ENCODE measurements around the gene DAPK2. TPM values are rescaled to one million over a fixed set of nuclear protein-coding genes. Genes with fewer than 3 reads are reported as not detected.

The DAPK2 gene
- total RNA-seq, 1 experiment from 2014 or later = 2.3 TPM

GRCh38 chr15:63887630-63888029 is 158.7 kb downstream of the DAPK2 start (continued):
- TF ChIP-seq ZNF281 (CRISPR knock-in tag; IDR thresholded peaks at IDR 0.05) = no peak
- no peak for TF ChIP-seq FOXP1 (CRISPR knock-in tag; IDR thresholded peaks at IDR 0.05; ENCODE audit: borderline replicate concordance)
- no peak for TF ChIP-seq RELA (CRISPR knock-in tag; IDR thresholded peaks at IDR 0.05; ENCODE audit: borderline replicate concordance)
- TF ChIP-seq ZNF396 (CRISPR knock-in tag; IDR thresholded peaks at IDR 0.05; ENCODE audit: borderline replicate concordance) = no peak
- no peak for TF ChIP-seq CREB1 (CRISPR knock-in tag; IDR thresholded peaks at IDR 0.05)
- TF ChIP-seq SMAD4 (CRISPR knock-in tag; IDR thresholded peaks at IDR 0.05) = no peak
- no peak for TF ChIP-seq HMGA2 (CRISPR knock-in tag; IDR thresholded peaks at IDR 0.05)
- TF ChIP-seq JUN (CRISPR knock-in tag; IDR thresholded peaks at IDR 0.05) = no peak
- TF ChIP-seq KAT7 (CRISPR knock-in tag; IDR thresholded peaks at IDR 0.05; ENCODE audit: borderline replicate concordance) = no peak
- TF ChIP-seq NR3C1 (CRISPR knock-in tag; conservative IDR thresholded peaks at IDR 0.05; ENCODE audit: low read depth) = no peak
- no peak for TF ChIP-seq RORB (CRISPR knock-in tag; IDR thresholded peaks at IDR 0.05)
- TF ChIP-seq GRHL2 (CRISPR knock-in tag; IDR thresholded peaks at IDR 0.05; ENCODE audit: insufficient replicate concordance, severe bottlenecking) = no peak
- TF ChIP-seq SOX15 (CRISPR knock-in tag; IDR thresholded peaks at IDR 0.05) = no peak
- TF ChIP-seq ARID4B (CRISPR knock-in tag; IDR thresholded peaks at IDR 0.05; ENCODE audit: borderline replicate concordance) = no peak

DNA sequence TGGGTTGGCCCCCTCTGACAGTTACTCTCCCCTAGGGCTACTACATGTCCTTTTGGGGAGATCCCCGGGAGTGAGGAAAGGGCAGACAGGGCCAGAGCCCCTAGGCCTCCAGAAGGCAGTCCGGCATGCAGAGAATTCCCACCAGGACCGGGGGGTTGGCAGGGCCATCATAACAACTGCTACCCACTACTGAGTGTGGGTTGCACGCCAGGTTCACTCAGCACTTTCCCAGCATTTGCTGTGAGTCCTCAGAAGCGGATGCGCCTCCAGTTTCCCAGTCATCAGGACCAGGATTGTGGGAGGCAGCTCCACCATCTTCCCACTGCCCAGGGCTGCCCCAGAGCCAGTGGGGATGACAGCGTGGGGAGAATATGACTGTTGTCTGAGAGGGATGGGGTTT is 161.3 kb downstream of the DAPK2 start:
- H3K4me1 Mint-ChIP-seq = peaks cover 1% of the 10 kb centered on the region
- no peaks in the 10 kb centered on the region for H3K9me3 Mint-ChIP-seq
- H3K4me3 Mint-ChIP-seq = no peak overlapping the region
- ChIA-PET POLR2A (interaction anchor here (0.5 kb wide), 1 partner anchor 155 kb away, joined by 4 read pairs; no protein-coding TSS in a partner anchor), CTCF (interaction anchor here (1.5 kb wide), 1 partner anchor 61 kb away, joined by 3 read pairs; no protein-coding TSS in a partner anchor)
- H3K27ac Mint-ChIP-seq = no peak overlapping the region
- no peaks in the 10 kb centered on the region for H3K27me3 Mint-ChIP-seq (ENCODE audit: low read depth)
- ATAC-seq (no peak), DNase-seq (ENCODE audit: low spot score) (no peak)
- no peaks in the 10 kb centered on the region for H3K36me3 Mint-ChIP-seq
- TF ChIP-seq ATF6 (CRISPR knock-in tag; IDR thresholded peaks at IDR 0.05) = no peak
- no peak for TF ChIP-seq EMX1 (CRISPR knock-in tag; IDR thresholded peaks at IDR 0.05)
- TF ChIP-seq, protein P1, sequence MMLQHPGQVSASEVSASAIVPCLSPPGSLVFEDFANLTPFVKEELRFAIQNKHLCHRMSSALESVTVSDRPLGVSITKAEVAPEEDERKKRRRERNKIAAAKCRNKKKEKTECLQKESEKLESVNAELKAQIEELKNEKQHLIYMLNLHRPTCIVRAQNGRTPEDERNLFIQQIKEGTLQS (CRISPR knock-in tag; conservative IDR thresholded peaks at IDR 0.05) = no peak
- no peak for TF ChIP-seq AR (CRISPR knock-in tag; IDR thresholded peaks at IDR 0.05)
- no peak for TF ChIP-seq AFF4 (CRISPR knock-in tag; IDR thresholded peaks at IDR 0.05; ENCODE audit: borderline replicate concordance)
- no peak for TF ChIP-seq JUN (CRISPR knock-in tag; IDR thresholded peaks at IDR 0.05)
- TF ChIP-seq IRF1 (CRISPR knock-in tag; IDR thresholded peaks at IDR 0.05) = no peak
- TF ChIP-seq HMGA2 (CRISPR knock-in tag; IDR thresholded peaks at IDR 0.05) = no peak

Measured in WTC11 (cell line).